ENCODE data around the gene TCERG1L.
"Not testable (repeated sequence)": the region's sequence is repeated elsewhere in the genome, so short reads cannot be mapped to it uniquely, and the experiment has no call there.

TCERG1L gene

GRCh38 chr10:131311661-131312477 lies at the start of gene TCERG1L:
Gene TCERG1L, minus strand, starts transcription at chr10:131311721. Its CDS starts 86 bp downstream, at chr10:131311635.
- DNase-seq: peak; percentile 37

DNA sequence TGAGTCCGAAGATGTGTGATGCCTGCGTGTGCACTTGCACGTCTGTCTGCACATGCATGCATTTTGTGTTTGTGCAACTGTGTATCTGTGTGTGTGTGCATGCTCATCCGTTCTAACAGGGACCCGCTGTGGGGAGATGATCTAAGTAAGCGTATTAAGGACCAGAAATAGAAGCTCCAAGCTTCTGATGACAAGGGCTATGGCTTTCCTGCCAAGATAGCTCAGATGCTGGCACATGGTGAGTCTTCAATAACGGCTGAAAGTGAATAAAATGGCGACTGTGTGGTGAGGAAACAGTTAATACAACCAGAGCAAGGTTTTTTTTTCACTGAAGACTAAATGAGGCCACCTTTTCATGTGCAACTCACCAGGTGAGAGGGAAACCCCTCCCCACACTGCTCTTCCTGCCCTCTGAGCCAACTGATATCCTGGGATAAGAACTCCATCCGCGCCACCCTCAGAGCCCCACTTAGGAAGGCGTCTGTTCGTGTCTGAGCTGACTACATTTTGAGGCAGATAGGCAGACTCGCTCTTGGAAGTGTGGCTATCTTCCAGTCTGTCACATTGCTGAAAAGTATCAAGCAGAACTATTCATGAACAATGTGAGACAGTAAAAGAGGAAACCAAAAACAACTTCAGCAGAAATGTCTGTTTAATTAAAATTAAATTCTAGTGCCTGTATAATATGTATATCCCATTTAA lies 47.4 kb upstream of the TCERG1L start:
- no peak for DNase-seq

DNA sequence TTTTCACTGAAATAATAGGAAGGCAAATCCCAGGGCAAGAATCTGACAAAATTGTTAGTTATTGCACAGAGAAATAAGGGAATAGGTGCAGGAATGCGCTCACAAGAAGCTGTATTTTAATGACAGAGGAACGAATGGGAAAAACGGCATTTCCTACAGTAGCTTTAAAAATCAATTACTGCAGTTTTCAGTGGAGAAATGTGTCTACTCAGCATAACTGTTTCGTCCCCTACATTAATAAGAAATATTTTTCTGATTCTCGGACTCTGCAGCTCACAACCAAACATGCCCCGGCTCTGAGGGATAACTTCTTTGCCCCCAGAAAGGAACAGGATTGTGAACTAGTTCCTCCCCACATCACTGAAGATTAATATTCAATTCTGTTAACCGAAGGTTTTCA lies 44.9 kb upstream of the TCERG1L start:
- no peak for DNase-seq

GRCh38 chr10:131355881-131356280 lies 44.4 kb upstream of the TCERG1L start:
- no peak for DNase-seq

DNA sequence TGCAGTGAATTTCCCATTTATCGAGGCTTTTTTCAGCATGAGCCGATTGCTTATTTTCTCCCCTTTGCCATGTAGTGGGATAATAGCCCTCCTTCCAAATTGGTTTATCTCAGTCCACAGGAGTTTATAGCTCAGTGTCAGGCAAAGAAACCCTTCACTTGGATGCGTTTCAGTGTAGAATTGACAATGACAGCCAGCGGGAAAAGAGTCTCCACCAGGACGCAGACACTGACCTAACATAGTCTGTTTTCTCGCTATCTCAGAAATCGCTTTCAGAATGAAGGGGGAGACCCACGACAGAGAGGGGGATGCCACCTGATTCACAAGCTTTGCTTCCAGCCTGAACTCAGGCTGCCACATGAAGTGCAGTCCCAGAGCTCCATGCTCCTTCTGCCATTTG lies 43.5 kb upstream of the TCERG1L start:
- DNase-seq: no peak

DNA sequence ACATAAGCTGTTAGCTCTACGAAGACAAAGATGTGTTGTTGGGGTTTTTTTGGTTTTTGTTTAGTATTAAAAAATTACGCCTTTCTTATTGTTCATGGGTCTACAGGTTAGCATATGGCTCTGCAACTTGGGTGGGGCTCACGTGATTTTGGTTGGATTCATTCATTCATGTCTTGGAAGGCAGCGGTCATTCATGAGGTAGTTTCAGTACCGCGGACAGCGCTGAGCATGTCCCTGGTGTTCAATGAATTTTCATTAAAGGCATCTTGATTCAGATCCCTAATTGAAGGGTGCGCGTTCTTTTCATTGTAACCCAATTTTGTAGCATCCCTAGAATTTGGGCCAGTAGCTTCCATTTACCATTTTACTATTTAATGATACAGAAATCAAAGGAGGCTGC lies 42.9 kb upstream of the TCERG1L start:
- no peak for DNase-seq

GRCh38 chr10:131352765-131353290 lies 41.3 kb upstream of the TCERG1L start:
- no peak for DNase-seq

GRCh38 chr10:131350660-131351059 lies 39.1 kb upstream of the TCERG1L start:
- DNase-seq: peak; percentile 23

DNA sequence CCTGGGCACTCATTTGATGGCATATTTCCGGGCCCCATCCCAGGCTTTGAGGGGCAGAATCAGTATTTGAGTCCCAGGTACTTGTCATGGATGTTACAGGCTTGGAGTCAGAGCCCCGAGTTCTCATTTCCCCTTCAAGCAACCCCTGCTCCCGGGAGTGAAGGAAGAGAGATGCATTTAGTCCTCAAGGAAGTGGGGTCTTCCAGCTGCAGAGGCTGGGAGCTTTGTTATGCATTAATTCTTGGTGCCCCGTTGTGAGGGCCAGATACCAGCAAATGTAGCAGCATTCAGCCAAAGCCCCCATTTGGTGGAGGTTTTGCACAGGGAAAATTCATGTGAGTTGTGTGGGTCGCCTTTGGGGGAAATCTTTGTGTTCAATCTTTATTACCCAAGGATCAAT lies 38.7 kb upstream of the TCERG1L start:
- DNase-seq: no peak

DNA sequence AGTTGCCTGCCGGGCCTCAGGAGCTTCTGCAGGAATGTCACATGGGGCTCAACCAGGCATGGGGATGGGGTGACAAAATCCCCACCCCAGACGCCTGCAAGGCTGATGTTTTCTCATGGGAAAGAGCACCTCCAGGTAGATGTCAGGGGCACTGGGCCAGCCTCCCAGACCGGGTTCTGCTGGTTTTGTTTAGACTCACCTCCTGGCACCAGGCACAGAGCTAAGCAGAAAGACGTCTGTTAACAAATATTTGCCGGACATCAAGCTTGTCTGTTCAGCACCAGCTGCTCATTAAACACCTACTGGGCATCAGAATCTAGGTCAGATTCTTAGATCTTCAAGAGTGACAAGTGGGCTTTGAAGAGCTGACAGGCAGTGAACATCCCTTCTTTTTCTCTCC lies 34.9 kb upstream of the TCERG1L start:
- DNase-seq: no peak

DNA sequence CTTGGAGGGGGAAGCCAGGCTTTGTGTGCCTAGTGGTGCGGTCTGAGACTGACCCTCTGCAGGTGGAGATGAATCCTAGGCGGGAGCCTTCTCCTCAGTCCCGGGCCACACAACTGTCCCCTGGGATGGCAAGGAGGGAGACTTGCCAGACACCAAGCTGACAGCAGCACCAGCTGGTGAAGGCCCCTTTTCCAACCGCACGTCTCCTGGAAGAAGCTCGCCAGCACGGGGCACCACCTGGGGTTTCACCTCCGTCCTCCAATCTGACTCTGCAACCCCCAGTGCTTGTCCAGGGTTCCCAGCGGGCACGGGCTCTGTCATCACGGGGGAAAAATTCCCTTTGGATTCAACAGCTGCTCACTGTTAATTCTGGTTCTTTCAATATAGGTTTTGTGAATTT lies 34.2 kb upstream of the TCERG1L start:
- no peak for DNase-seq

- no peak for DNase-seq
These were observed 33.2 kb upstream of the TCERG1L start for GRCh38 chr10:131344747-131345146.

GRCh38 chr10:131337741-131338140 lies 26.2 kb upstream of the TCERG1L start:
- DNase-seq: no peak

DNA sequence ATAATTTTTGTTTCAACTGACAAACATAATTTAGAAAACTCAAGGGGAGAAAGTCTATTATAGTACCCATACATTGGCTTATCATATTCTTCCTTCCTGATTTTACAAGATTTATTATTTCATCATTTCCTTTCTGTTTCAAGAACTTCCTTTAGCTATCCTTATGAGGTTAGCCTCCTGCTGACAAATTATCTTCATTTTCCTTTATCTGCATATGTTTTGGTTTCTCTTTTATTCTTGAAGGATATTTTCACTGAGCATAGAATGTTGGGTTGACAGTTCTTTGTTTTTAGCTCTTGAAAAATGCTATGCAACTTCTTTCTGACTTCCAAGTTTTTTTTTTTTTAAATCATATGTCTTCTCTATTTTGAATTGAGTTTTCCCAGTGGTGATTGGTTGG lies 21.3 kb upstream of the TCERG1L start:
- DNase-seq: no peak

DNA sequence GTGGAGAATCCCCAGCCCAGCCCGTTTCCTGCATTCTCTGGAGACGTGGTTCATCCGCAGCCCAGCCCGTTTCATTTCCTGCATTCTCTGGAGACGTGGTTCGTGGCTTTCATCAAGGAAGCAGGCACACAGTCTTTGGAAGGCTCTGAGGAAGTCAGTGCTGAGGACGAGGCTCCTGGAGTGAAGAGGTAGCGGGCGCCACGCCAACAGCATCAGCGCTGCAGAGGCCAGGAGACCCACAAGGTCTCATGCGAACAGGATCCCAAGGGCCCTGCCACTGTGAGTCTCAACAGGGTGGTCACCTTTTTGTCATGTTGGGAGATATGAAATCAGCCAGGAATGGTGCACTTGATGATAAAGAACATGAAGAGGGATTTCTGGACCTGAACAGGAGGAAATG lies 12.4 kb upstream of the TCERG1L start:
- no peak for DNase-seq

DNA sequence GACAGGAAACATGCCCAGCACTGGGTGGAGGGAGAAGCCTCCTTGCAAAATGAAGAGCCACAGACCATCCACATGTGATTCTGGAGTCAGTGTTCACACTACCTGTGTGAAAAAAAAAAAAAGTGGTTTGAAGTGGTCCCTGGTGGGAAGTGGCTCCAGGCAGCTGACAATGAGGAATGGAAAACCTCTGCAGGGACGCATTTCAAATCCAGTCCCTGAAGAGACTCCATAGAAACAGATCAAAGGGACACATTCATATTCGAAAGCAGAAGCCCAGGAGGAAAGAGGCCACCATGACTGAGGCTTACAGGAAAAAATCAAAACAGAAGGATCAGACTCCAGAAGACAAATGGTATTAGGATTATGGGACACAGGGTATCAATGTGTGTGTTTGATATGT lies 11.5 kb upstream of the TCERG1L start:
- DNase-seq: no peak

DNA sequence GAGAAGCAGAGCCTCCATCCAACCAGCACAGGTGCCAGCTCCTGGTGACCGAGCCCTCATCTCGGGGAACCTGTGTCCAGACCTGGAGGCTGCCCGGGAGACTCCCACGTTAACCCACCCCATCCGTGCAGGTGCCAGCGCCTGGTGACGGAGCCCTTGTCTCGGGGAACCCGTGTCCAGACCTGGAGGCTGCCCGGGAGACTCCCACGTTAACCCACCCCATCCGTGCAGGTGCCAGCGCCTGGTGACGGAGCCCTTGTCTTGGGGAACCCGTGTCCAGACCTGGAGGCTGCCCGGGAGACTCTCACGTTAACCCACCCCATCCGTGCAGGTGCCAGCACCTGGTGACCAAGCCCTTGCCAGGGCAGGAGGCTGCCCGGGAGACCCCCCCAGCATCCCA lies 11.1 kb upstream of the TCERG1L start:
- DNase-seq: not testable (repeated sequence)

GRCh38 chr10:131320860-131321604 lies 9.5 kb upstream of the TCERG1L start:
- DNase-seq: no peak

DNA sequence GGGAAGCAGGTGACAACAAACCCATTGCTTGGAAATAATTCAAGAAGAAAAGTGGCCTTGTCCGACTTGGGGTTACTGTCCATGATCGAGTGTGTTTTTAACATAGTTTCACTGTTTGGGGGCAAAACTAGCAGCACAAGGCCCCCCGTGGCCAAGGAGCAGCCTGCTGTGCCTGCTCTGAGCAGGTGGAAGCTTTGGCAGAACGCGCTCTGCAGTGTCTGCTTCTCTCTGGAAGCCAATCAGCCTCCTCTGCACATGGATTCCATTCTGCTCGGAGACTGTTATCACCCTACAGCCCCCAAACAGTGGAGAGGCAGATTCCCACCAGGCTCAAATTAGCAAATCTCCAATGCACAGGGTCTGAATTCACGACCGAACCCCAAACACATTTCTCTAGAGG lies 7.3 kb upstream of the TCERG1L start:
- DNase-seq: no peak

GRCh38 chr10:131318291-131318690 lies 6.8 kb upstream of the TCERG1L start:
- DNase-seq: no peak

DNA sequence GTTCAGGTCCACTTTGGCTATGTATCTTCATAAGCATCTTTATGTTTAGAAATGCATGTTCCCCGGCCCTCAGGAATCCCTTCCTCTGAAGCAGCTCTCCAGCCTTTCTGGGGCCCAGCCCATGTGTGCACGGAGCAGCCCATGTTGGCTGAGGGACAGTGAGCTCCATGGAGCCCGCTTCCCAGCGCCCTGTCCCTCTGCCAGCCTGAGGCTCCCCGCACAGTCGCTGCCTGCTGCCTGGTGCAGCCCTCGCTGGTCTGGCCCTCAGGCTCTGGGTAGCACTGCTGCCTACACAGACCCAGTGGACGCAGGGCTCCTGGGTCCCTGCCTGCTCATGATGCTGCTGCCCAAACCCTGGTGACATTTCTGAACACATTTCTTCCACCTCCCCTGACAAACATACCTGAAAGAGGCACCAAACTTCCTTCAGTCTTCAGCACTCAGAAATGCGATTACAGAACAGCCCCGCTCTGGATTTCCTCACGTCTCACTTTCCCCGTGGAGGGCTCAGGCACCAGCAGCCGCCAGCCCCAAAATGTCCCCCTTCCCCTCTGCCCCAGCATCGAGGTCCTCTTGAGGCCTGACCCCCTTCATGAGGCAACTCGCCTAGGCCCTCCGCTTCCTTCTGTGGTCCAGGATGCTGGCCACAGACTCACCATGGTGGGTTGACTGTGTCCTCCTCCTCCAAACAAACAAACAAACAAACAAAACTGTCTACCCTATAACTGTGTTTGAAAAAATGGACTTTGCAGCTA lies 5.0 kb upstream of the TCERG1L start:
- DNase-seq: no peak

DNA sequence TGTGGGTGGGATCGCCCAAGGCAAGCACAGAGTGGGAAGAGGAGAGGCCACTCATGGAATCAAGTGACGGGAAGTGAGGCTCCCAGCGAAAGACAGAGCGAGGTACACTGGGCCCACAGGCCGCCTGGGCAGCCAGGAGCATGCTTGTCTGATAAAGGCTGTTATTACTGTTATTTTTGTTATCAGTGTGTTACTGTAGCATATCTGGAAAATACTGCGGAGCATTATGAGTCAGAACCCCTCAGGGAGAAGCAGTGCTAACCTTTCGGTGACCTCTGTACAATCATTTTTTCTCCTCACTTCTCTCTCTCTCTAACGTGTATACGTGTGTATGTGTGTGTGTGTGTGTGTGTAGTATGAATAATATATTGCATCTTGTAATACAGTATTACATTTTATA lies 3.8 kb upstream of the TCERG1L start:
- no peak for DNase-seq

- no peak for DNase-seq
These were observed 3.3 kb upstream of the TCERG1L start for GRCh38 chr10:131314799-131315198.

Measured in DMS153 (cell line).